Stimulated activated naive CD8-positive, alpha-beta T cell treated with anti-CD3 and anti-CD28 coated beads, Interleukin-15, amount 100 ng/mL, for 72 hours (primary cell): ENCODE results near the gene SHISA5.
"Not testable (repeated sequence)": the region's sequence is repeated elsewhere in the genome, so short reads cannot be mapped to it uniquely, and the experiment has no call there.

Experiments
- ATAC-seq: fragments of 150-1000 bp; cut with Tn5 transposase; 2 replicates; pipeline ENCODE4 v1.10.0; 2021; ENCODE audit warnings: mild to moderate bottlenecking, moderate library complexity
- DNase-seq, 2 donors: peaks; one replicate each; pipeline ENCODE4 v3.0.0; 2021 to 2022
- H3K27ac Mint-ChIP-seq, 2 donors: one replicate each; pipeline ENCODE4 v1.8.0; 2022; ENCODE audit warnings: mild to moderate bottlenecking in 2 of 2, mixed read lengths in 2 of 2, moderate library complexity in 2 of 2
- H3K27me3 Mint-ChIP-seq: one replicate; pipeline ENCODE4 v1.8.0; 2022; ENCODE audit warnings: mixed read lengths
- H3K4me1 Mint-ChIP-seq: one replicate; pipeline ENCODE4 v1.8.0; 2022; ENCODE audit warnings: mild to moderate bottlenecking, mixed read lengths
- H3K4me3 Mint-ChIP-seq, 2 donors: one replicate each; pipeline ENCODE4 v1.8.0; 2022; ENCODE audit warnings: mild to moderate bottlenecking in 2 of 2, mixed read lengths in 2 of 2, moderate library complexity in 1 of 2
- H3K9me3 Mint-ChIP-seq, 2 donors: one replicate each; pipeline ENCODE4 v1.8.0; 2022; ENCODE audit warnings: mixed read lengths in 2 of 2

The SHISA5 gene

DNA sequence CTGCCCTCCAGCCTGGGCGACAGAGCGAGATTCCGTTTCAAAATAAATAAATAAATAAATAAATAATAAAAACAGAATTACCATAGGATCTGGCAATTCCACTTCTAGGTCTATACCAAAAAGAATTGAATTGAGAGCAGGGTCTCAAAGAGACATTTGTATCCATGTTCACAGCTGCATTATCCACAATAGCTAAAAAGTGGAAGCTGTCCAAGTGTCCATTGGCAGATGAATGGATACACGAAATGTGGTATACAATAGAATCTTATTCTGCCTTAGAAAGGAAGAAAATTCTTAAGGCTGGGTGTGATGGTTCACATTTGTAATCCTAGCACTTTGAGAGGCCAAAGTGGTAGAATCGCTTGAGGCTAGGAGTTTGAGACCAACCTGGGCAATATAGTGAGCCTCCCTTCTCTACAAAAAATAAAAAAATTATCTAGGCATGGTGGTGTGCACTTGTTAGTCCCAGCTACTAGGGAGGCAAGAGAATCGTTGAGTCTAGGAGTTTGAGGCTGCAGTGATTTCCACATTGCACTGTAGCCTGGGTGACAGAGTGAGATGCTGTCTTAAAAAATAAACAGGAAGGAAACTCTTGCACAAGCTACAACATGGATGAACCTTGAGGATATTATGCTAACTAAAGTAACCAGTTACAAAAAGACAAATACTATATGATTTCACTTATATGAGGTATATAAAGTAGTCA, 28.4 kb upstream of the SHISA5 start:
- ATAC-seq (no peak), DNase-seq (no peak)
- Mint-ChIP-seq H3K27ac (no peak overlapping the region), H3K27me3 (no peaks in the 10 kb centered on the region), H3K4me1 (peaks cover 4% of the 10 kb centered on the region), H3K4me3 (no peak overlapping the region), H3K9me3 (no peaks in the 10 kb centered on the region)

DNA sequence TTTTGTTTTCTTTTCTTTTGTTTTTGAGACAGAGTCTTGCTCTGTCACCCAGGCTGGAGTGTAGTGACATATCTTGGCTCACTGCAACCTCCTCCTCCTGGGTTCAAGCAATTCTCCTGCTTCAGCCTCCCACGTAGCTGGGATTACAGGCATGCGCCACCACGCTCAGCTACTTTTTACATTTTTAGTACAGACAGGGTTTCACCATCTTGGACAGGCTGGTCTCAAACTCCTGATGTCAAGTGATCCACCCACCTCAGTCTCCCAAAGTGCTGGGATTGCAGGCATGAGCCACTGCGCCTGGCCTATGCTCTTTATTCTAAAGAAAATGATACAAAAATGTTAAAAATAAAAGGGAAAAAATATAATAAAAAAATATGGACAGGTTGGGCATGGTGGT, 26.7 kb upstream of the SHISA5 start:
- DNase-seq, H3K4me1 Mint-ChIP-seq, H3K4me3 Mint-ChIP-seq, H3K9me3 Mint-ChIP-seq, H3K27ac Mint-ChIP-seq, ATAC-seq, H3K27me3 Mint-ChIP-seq: not testable (repeated sequence)

- Mint-ChIP-seq H3K27me3 (no peaks in the 10 kb centered on the region), H3K4me1 (peaks cover 2% of the 10 kb centered on the region), H3K4me3 (no peak overlapping the region), H3K9me3 (no peaks in the 10 kb centered on the region), H3K27ac (no peak overlapping the region)
- DNase-seq (no peak), ATAC-seq (no peak)
Observed at GRCh38 chr3:48528754-48529153, 24.8 kb upstream of the SHISA5 start.

- peaks cover 6% of the 10 kb centered on the region for H3K4me1 Mint-ChIP-seq
- H3K27ac Mint-ChIP-seq: no peak overlapping the region
- H3K27me3 Mint-ChIP-seq: no peaks in the 10 kb centered on the region
- ATAC-seq (no peak), DNase-seq (no peak)
- H3K4me3 Mint-ChIP-seq: no peak overlapping the region
- H3K9me3 Mint-ChIP-seq: no peaks in the 10 kb centered on the region
Observed at GRCh38 chr3:48528048-48528447, 24.1 kb upstream of the SHISA5 start.

GRCh38 chr3:48524970-48525369, 21.0 kb upstream of the SHISA5 start:
- Mint-ChIP-seq H3K4me3 (no peak overlapping the region), H3K9me3 (no peaks in the 10 kb centered on the region), H3K27ac (no peak overlapping the region), H3K27me3 (no peaks in the 10 kb centered on the region), H3K4me1 (peaks cover 17% of the 10 kb centered on the region)
- ATAC-seq (no peak), DNase-seq (no peak)

DNA sequence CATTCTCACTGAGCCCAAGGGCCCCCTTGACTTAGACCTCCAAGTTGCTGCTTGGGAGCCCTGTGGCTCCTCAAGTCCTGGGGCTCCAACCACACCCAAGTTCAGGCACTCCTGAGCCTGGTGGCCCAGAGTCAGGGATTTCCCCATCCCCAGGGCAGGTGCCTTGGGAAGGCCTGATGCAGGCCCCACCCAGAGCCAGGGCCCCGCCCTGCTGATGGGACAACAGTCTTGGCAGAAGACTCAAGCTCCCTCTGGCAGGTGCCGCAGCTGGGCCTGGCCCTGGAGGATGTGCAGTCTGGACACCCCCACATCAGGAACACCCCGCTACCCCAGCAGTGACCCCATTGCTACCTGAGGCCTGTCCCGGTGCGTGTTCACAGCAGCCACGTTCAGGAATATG, 17.7 kb upstream of the SHISA5 start:
- ATAC-seq: no peak
- H3K27ac Mint-ChIP-seq: peak overlapping the region in 1 of 2 donors; percentile 34
- H3K27me3 Mint-ChIP-seq: no peaks in the 10 kb centered on the region

GRCh38 chr3:48519277-48519643, 15.3 kb upstream of the SHISA5 start:
- peaks cover 70% of the 10 kb centered on the region for H3K4me1 Mint-ChIP-seq
- H3K27me3 Mint-ChIP-seq: no peaks in the 10 kb centered on the region
- ATAC-seq (no peak), DNase-seq (no peak)
- no peak overlapping the region for H3K27ac Mint-ChIP-seq
- H3K4me3 Mint-ChIP-seq: no peak overlapping the region
- H3K9me3 Mint-ChIP-seq: no peaks in the 10 kb centered on the region

More for the DNA sequence above, 17.7 kb upstream of the SHISA5 start:
- Mint-ChIP-seq H3K4me1 (peaks cover 49% of the 10 kb centered on the region), H3K9me3 (no peaks in the 10 kb centered on the region), H3K4me3 (no peak overlapping the region)
- no peak for DNase-seq

DNA sequence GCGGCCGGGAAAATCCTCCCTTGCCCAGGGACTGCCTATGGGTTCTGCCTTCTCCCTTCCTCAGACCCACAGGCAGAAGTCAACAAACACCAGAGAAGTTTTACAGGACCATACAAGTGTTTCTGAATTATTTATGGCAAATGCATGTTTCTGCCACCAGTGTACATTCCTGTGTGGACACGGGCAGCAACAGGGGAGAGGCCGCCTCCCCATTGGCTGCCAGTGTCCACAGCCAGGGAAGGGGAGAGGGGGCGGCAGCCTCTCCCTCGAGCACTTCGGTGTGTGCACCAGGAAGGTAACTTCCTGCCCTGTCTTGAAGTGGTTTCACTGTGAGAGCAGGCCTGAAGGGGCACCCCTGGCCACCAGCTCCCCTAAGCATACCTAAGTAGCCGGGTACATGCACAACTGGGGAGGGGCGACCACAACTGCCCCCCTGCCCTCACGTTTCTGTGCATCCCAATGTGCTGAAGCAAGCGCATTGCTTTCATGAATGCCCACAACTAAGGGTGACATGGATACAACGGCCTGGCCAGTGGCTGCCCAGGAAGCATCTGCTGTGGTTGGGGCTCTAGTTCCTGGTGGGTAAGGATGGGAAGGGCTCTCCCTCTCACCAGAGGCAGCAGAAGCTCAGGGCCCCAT, 14.8 kb upstream of the SHISA5 start:
- peak; percentile 47 for ATAC-seq

DNA sequence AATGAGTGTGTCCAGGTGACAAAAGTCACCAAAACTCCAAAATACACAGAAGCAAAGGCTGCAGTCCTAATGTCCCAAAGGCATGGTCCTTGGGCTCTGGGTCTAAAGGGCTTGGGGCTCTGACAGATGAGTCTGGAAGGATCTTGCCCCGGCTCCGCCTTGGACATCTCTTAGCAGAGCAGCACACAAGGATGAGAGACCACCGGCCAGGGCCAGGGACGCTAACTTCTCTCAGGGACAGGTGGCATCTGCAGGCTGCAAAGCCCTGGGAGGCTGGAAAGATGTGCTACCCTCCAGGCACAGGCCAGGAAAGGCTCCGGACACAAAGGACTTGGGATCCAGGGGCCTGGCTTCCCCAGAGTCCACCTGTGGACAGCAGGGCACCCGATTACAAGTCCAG, 14.1 kb upstream of the SHISA5 start:
- H3K27ac Mint-ChIP-seq: no peak overlapping the region
- no peaks in the 10 kb centered on the region for H3K9me3 Mint-ChIP-seq
- H3K4me3 Mint-ChIP-seq: no peak overlapping the region
- H3K4me1 Mint-ChIP-seq: peaks cover 69% of the 10 kb centered on the region
- no peak for DNase-seq
- no peaks in the 10 kb centered on the region for H3K27me3 Mint-ChIP-seq
- ATAC-seq: no peak

More for the DNA sequence above, 14.8 kb upstream of the SHISA5 start:
- H3K9me3 Mint-ChIP-seq: no peaks in the 10 kb centered on the region
- peak overlapping the region in 1 of 2 donors; percentile 63 for H3K27ac Mint-ChIP-seq
- H3K27me3 Mint-ChIP-seq: no peaks in the 10 kb centered on the region
- peaks cover 73% of the 10 kb centered on the region for H3K4me1 Mint-ChIP-seq
- DNase-seq: no peak
- no peak overlapping the region for H3K4me3 Mint-ChIP-seq

GRCh38 chr3:48516571-48516970, 12.6 kb upstream of the SHISA5 start:
- Mint-ChIP-seq H3K4me1 (peaks cover 69% of the 10 kb centered on the region), H3K9me3 (no peaks in the 10 kb centered on the region), H3K4me3 (no peak overlapping the region), H3K27me3 (no peaks in the 10 kb centered on the region), H3K27ac (peak overlapping the region in 1 of 2 donors; percentile 78)
- DNase-seq (peak in 1 of 2 donors; percentile 37), ATAC-seq (peak; percentile 46)

- Mint-ChIP-seq H3K27ac (no peak overlapping the region), H3K4me1 (peaks cover 56% of the 10 kb centered on the region), H3K9me3 (no peaks in the 10 kb centered on the region), H3K27me3 (no peaks in the 10 kb centered on the region), H3K4me3 (no peak overlapping the region)
- peak; percentile 73 for ATAC-seq
- DNase-seq: peak in 1 of 2 donors; percentile 26
Observed at GRCh38 chr3:48514431-48515227, 10.7 kb upstream of the SHISA5 start.

DNA sequence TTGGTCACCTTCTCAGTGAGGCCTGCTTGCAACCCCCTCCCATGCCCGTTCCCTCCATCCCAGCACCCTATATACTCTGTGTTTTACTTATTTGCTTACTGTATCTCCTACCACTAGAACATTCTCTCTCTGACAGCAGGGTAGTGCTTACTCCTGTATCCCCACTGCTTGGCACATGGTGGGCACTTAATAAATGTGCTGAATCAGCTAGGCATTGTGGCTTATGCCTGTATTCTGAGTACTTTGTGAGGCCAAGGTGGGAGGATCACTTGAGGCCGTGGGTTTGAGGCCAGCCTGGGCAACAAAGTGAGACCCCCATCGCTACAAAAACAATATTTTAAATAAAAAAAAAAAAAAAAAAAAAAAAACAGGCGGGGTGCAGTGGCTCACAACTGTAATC, 7.6 kb upstream of the SHISA5 start:
- Mint-ChIP-seq H3K9me3 (no peaks in the 10 kb centered on the region), H3K27me3 (no peaks in the 10 kb centered on the region), H3K4me3 (no peak overlapping the region), H3K4me1 (peaks cover 42% of the 10 kb centered on the region), H3K27ac (no peak overlapping the region)
- ATAC-seq: no peak
- DNase-seq: no peak

DNA sequence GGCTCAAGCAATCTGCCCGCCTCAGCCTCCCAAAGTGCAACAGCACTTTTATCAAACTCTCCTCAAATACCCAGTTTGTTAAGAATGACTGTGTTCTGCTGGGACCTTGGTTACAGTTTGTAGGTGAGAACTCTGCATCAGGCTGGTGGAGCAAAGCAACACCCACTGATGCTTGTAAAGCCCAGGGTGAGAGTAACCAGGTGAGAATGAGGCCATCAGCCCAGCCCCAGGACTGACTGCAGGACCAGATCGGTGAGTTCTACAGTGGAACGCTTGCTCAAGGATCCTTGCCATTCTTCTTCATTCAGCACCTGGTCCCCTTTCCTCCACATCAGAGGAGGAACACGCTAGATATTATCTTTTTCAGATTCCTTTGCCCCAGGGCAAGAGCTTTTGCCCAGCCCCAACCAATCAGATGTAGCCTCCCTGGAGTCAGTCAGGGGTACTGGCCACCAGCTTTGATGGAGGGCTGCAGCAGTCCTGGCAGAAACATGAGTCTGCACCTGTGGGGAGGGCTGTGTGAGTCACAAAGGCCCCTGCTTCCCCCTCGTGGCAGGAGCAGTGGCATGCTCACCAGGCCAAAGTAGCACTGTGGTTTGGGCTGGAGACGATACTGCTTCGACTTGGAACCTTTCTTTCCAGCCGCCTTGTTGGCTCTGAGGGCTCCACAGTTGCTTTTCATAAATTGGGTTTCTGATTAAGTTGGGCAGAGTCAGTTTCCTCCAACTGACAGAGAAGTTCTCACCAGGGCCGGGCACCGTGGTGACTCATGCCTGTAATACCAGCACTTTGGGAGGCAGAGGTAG, 3.5 kb upstream of the SHISA5 start:
- Mint-ChIP-seq H3K27me3 (no peaks in the 10 kb centered on the region), H3K4me1 (peaks cover 47% of the 10 kb centered on the region), H3K27ac (peak overlapping the region in 1 of 2 donors; percentile 67), H3K9me3 (no peaks in the 10 kb centered on the region), H3K4me3 (peak overlapping the region; percentile 55 to 58)
- ATAC-seq (peak; percentile 90), DNase-seq (peak; percentile 70 to 81)

GRCh38 chr3:48505968-48506504, 2.1 kb upstream of the SHISA5 start:
- no peaks in the 10 kb centered on the region for H3K9me3 Mint-ChIP-seq

DNA sequence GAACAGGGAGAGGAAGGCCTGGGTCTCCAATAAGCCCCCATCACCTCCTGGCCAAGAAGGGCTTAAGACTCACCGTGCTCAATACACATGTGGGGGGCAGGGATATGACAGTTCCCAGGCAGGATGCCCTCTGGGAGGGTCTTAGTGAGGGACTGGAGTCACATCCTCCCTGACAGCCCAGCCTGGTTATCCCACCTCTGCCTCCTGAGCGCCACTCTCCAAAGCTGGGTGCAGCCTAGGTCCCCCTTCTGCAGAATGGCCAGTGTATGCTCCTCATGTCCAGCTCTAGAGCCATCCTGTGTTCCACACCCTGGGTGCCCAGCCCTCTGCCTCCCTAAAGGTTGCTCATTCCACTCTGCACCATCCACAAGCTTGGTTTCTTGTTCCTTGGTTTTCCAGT, 1.2 kb upstream of the SHISA5 start:
- Mint-ChIP-seq H3K9me3 (no peaks in the 10 kb centered on the region), H3K4me3 (peak overlapping the region; percentile 82 to 84), H3K4me1 (peaks cover 54% of the 10 kb centered on the region), H3K27ac (no peak overlapping the region), H3K27me3 (no peaks in the 10 kb centered on the region)
- ATAC-seq (no peak), DNase-seq (no peak)

More at GRCh38 chr3:48505968-48506504, 2.1 kb upstream of the SHISA5 start:
- Mint-ChIP-seq H3K27ac (no peak overlapping the region), H3K27me3 (no peaks in the 10 kb centered on the region), H3K4me3 (peak overlapping the region in 1 of 2 donors; percentile 26), H3K4me1 (peaks cover 54% of the 10 kb centered on the region)
- ATAC-seq (no peak), DNase-seq (no peak)
